ENCODE data around the gene TNNT3. TPM values are rescaled to one million over a fixed set of nuclear protein-coding genes. Genes with fewer than 3 reads are reported as not detected.
A peak's percentile ranks its signal among the peaks of the same experiment; 100 is the strongest.

The TNNT3 gene
- total RNA-seq, 1 experiment from 2014 or later, result 0.71 TPM

GRCh38 chr11:1987024-1987423 lies 67.5 kb downstream of the TNNT3 start:
- Histone ChIP-seq H3K9ac (ENCODE audit: low read length) (no peak overlapping the region), H3K4me3 (replicated peaks in 1 of 2; ENCODE audit: low read depth in 1 of 2, low read length in 2 of 2) (no peak overlapping the region), H3K36me3 (ENCODE audit: control insufficient read depth in 1 of 2, insufficient read depth in 2 of 2, low read length in 2 of 2) (no peaks in the 10 kb centered on the region), H3K9me3 (ENCODE audit: control insufficient read depth in 1 of 2, insufficient read depth in 1 of 2, low read depth in 1 of 2, low read length in 2 of 2) (no peaks in the 10 kb centered on the region), H3K9me2 (ENCODE audit: insufficient read depth) (no peaks in the 10 kb centered on the region), H2AFZ (ENCODE audit: low read depth, low read length, poor library complexity, severe bottlenecking) (no peak overlapping the region), H3K27ac (ENCODE audit: low read depth, low read length) (no peak overlapping the region), H3K4me2 (ENCODE audit: low read length) (no peak overlapping the region), H3K27me3 (ENCODE audit: insufficient read depth, low read length) (no peaks in the 10 kb centered on the region), H3K4me1 (ENCODE audit: control insufficient read depth in 1 of 2, insufficient read depth in 2 of 2, low read length in 2 of 2) (no peaks in the 10 kb centered on the region; a peak in 1 of 4 replicates), H3K79me2 (ENCODE audit: insufficient read depth, low read length) (no peaks in the 10 kb centered on the region), H4K20me1 (ENCODE audit: insufficient read depth) (no peaks in the 10 kb centered on the region)
- POLR2A ChIA-PET, result interaction anchor here (0.5 kb wide), 1 partner anchor 1224 kb away, joined by 8 read pairs; no protein-coding TSS in a partner anchor
- BruUV-seq (replicated peaks), result no TSS peak
- TF ChIP-seq SP1 (IDR thresholded peaks at IDR 0.05; ENCODE audit: low read depth) (no peak), CTCF (IDR thresholded peaks at IDR 0.05 in 2 of 3, conservative IDR thresholded peaks at IDR 0.05 in 1 of 3; ENCODE audit: borderline replicate concordance in 1 of 3, insufficient read depth in 1 of 3, low read depth in 2 of 3, low read length in 2 of 3) (no peak), ELF1 (IDR thresholded peaks at IDR 0.05; ENCODE audit: borderline replicate concordance, low read depth) (no peak), POLR2AphosphoS5 (IDR thresholded peaks at IDR 0.05; ENCODE audit: low read depth, low read length) (no peak), EGR1 (IDR thresholded peaks at IDR 0.05; ENCODE audit: low read depth) (no peak), POLR2A (IDR thresholded peaks at IDR 0.05; ENCODE audit: borderline replicate concordance, extremely low read depth, insufficient read depth, insufficient read length) (no peak), FOSL1 (IDR thresholded peaks at IDR 0.05; ENCODE audit: low read depth) (no peak), EZH2 (IDR thresholded peaks at IDR 0.05) (no peak), TCF7L2 (IDR thresholded peaks at IDR 0.05; ENCODE audit: borderline replicate concordance, extremely low read depth, insufficient read depth, insufficient read length) (no peak), RAD21 (IDR thresholded peaks at IDR 0.05; ENCODE audit: low read depth) (no peak), SIN3A (IDR thresholded peaks at IDR 0.05; ENCODE audit: low read depth) (no peak)
- ATAC-seq (peak; percentile 73), DNase-seq (ENCODE audit: low read depth, low spot score) (no peak)
- RAD21 ChIA-PET (ENCODE audit: low non-redundant PET in 1 of 2, low total read pairs in 2 of 2, uncharacterized antibody in 2 of 2, unreplicated experiment in 2 of 2), result no interaction called here
- CTCF ChIA-PET, result interaction anchor here (0.8 to 0.9 kb wide), 2 partner anchors 12 to 165 kb away, joined by 3 to 4 read pairs; no protein-coding TSS in a partner anchor
- intact Hi-C loops (cut with micrococcal nuclease), result no loop called here
